BLaER1 treated with 17β-estradiol and CSF1 and Interleukin-3, amounts not matched to agents 10 nM and 100 nM (cell line): Measurements from ENCODE around the gene SERPIND1.

Source experiments
- H3K27ac ChIP-seq, 11 experiments: shearing (Covaris generic); formaldehyde crosslinking; 2 replicates each; pipeline ENCODE4 v1.8.1; 2022
- H3K27me3 ChIP-seq, 11 experiments: shearing (Covaris generic); formaldehyde crosslinking; 2 replicates each; pipeline ENCODE4 v1.8.1; 2022
- H3K36me3 ChIP-seq, 11 experiments: shearing (Covaris generic); formaldehyde crosslinking; 2 replicates each; pipeline ENCODE4 v1.8.1; 2022
- H3K4me1 ChIP-seq, 10 experiments: shearing (Covaris generic); formaldehyde crosslinking; 2 replicates each; pipeline ENCODE4 v1.8.1; 2022
- H3K4me2 ChIP-seq, 11 experiments: shearing (Covaris generic); formaldehyde crosslinking; 2 replicates each; pipeline ENCODE4 v1.8.1; 2022
- H3K4me3 ChIP-seq, 10 experiments: shearing (Covaris generic); formaldehyde crosslinking; 2 replicates each; pipeline ENCODE4 v1.8.1; 2022
- H3K9ac ChIP-seq, 11 experiments: shearing (Covaris generic); formaldehyde crosslinking; 2 replicates each; pipeline ENCODE4 v1.8.1; 2022
- H3K9me3 ChIP-seq, 11 experiments: shearing (Covaris generic); formaldehyde crosslinking; replicated peaks in 1 of 11; 2 replicates each; pipeline ENCODE4 v1.8.1; 2022
- H4K20me1 ChIP-seq, 11 experiments: shearing (Covaris generic); formaldehyde crosslinking; 2 replicates each; pipeline ENCODE4 v1.8.1; 2022
- Cebpa-rat ChIP-seq, 11 experiments: shearing (Covaris generic); IDR thresholded peaks; 2 replicates each; pipeline ENCODE4 v1.8.1; 2022

Gene SERPIND1

DNA sequence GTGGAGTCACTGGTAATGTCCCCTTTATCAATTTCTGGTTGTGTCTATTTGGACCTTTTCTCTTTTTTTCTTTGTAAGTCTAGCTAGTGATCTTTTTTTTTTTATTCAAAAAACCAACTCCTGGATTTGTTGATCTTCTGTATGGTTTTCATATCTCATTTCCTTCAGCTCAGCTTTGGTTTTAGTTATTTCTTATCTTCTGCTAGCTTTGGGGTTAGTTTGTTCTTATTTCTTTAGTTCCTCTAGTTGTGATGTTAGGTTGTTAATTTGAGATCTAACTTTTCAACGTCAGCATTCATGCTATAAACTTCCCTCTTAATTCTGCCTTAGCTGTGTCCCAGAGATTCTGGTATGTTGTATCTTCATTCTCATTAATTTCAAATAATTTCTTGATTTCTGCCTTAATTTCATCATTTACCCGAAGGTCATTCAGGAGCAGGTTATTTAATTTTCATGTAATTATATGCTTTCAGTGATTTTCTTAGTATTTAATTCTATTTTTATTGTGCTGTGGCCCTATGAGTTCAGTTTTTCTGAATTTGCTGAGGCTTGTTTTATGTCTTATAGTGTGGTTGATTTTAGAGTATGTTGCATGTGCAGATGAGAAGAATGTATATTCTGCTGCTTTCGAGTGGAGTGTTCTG lies 55.7 kb downstream of the SERPIND1 start:
- H3K27me3 ChIP-seq: no peaks in the 10 kb centered on the region
- H3K4me1 ChIP-seq: no peaks in the 10 kb centered on the region
- H3K9me3 ChIP-seq: 0 out of 22 replicates have a peak, but pooled peaks cover 0 to 4% (median 0%) of the 10 kb centered on the region in 11 experiments
- H3K4me2 ChIP-seq: no peak overlapping the region
- H4K20me1 ChIP-seq: peaks cover 0 to 3% (median 0%) of the 10 kb centered on the region in 11 experiments; a peak in 3 of 22 replicates
- no peak overlapping the region for H3K9ac ChIP-seq
- H3K36me3 ChIP-seq: peaks cover 94 to 100% (median 99%) of the 10 kb centered on the region in 11 experiments
- TF ChIP-seq Cebpa-rat (IDR thresholded peaks at IDR 0.05): no peak
- H3K27ac ChIP-seq: no peak overlapping the region
- H3K4me3 ChIP-seq: no peak overlapping the region

DNA sequence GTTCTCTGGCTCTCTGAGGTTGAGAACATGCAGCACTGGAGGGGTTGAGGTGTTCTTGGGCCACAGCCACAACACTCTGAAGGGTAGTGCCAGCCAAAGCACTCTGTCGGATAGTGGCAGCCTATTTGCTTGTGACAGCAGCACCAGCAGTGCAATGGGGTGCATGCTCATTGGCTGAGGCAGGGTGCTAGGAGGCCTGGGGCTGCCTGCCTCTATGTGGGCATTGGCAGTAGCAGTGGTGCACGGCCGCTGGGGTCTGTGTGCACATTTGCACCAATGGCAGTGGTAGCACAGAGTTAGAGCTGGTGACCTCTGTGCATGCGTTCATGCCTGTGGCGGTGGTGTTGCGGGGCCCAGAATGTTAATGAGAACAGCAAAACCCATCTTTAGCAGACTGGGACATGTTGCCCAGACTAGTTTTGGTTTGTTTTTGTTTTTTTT lies 59.3 kb downstream of the SERPIND1 start:
- Histone ChIP-seq H3K4me3 (no peak overlapping the region), H3K9me3 (0 out of 22 replicates have a peak, but pooled peaks cover 0 to 4% (median 0%) of the 10 kb centered on the region in 11 experiments), H3K27me3 (no peaks in the 10 kb centered on the region), H3K4me2 (no peak overlapping the region), H4K20me1 (peaks cover 0 to 32% (median 12%) of the 10 kb centered on the region in 11 experiments; a peak in 15 of 22 replicates), H3K27ac (no peak overlapping the region), H3K9ac (no peak overlapping the region), H3K4me1 (peaks cover 14 to 20% (median 17%) of the 10 kb centered on the region in 10 experiments), H3K36me3 (peaks cover 68 to 75% (median 72%) of the 10 kb centered on the region in 11 experiments)
- no peak for TF ChIP-seq Cebpa-rat (IDR thresholded peaks at IDR 0.05)

DNA sequence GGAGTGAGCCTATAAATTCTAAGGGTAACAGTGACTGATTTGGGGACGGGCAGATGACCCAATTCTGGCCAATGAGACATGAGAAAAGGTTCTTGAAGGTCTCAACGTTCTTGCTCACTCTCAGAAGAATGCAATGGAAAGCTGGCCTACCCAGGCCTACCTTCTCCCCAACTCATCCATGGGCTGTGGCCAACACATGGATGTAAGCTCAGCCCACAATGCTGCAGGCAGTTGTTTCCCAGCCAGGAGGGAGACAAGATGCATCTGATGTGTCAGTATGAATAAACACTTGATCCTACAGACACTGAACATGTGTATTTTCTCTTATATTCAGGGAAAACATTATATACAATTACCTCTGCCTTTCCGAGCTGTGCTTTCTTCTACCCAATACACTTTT lies 60.3 kb downstream of the SERPIND1 start:
- no peak overlapping the region for H3K9ac ChIP-seq
- H3K27ac ChIP-seq: no peak overlapping the region
- peaks cover 14 to 20% (median 17%) of the 10 kb centered on the region in 10 experiments for H3K4me1 ChIP-seq
- H4K20me1 ChIP-seq: peaks cover 5 to 42% (median 21%) of the 10 kb centered on the region in 11 experiments; a peak in 17 of 22 replicates
- no peak overlapping the region for H3K4me2 ChIP-seq
- 0 out of 22 replicates have a peak, but pooled peaks cover 0 to 4% (median 0%) of the 10 kb centered on the region in 11 experiments for H3K9me3 ChIP-seq
- no peak overlapping the region for H3K4me3 ChIP-seq
- H3K27me3 ChIP-seq: no peaks in the 10 kb centered on the region
- H3K36me3 ChIP-seq: peaks cover 59 to 65% (median 63%) of the 10 kb centered on the region in 11 experiments
- no peak for TF ChIP-seq Cebpa-rat (IDR thresholded peaks at IDR 0.05)

DNA sequence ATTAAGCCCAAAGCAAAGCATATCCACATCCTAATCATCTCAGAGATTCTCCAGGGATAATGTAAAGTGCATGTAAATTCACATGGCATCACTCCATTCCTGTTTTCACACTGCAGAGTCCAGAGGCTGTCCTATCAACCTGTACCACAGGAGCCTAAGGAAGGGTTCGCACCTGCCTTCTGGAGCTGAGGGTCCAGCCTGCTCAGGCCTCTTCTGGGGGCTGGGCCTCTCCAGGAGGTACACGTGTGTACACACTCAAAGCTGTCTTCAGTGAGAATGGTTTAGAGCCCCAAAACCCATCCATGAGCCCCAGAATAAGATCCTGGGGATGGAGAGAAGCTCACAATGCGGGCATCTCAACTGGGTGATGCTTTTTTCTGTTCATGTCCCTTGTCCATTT lies 60.8 kb downstream of the SERPIND1 start:
- no peak overlapping the region for H3K4me2 ChIP-seq
- H3K9me3 ChIP-seq: 0 out of 22 replicates have a peak, but pooled peaks cover 0 to 4% (median 0%) of the 10 kb centered on the region in 11 experiments
- H4K20me1 ChIP-seq: peaks cover 10 to 47% (median 27%) of the 10 kb centered on the region in 11 experiments; a peak in 18 of 22 replicates
- no peak for TF ChIP-seq Cebpa-rat (IDR thresholded peaks at IDR 0.05)
- peaks cover 53 to 60% (median 57%) of the 10 kb centered on the region in 11 experiments for H3K36me3 ChIP-seq
- H3K27me3 ChIP-seq: no peaks in the 10 kb centered on the region
- no peak overlapping the region; a peak in 2 of 22 replicates for H3K27ac ChIP-seq
- peaks cover 14 to 20% (median 17%) of the 10 kb centered on the region in 10 experiments for H3K4me1 ChIP-seq
- H3K9ac ChIP-seq: no peak overlapping the region
- H3K4me3 ChIP-seq: no peak overlapping the region
